Mucosa of descending colon (tissue), 3 donors: ENCODE results near the gene CACNA2D1. TPM values are rescaled to one million over a fixed set of nuclear protein-coding genes. Genes with fewer than 3 reads are reported as not detected.
"Not testable (repeated sequence)": the region's sequence is repeated elsewhere in the genome, so short reads cannot be mapped to it uniquely, and the experiment has no call there.

Source experiments
- ATAC-seq: fragments of 200-7000 bp; cut with Tn5 transposase; one replicate; pipeline ENCODE4 v1.9.1; 2020; ENCODE audit warnings: mild to moderate bottlenecking, moderate library complexity
- DNase-seq, 3 donors: peaks; one replicate each; pipeline ENCODE4 v3.0.0-alpha.2; 2020
- H3K36me3 ChIP-seq: fragments of 200-600 bp; one replicate; pipeline ENCODE4 v1.8.0; 2021; ENCODE audit warnings: low read depth, mild to moderate bottlenecking
- H3K4me1 ChIP-seq: fragments of 200-600 bp; one replicate; pipeline ENCODE4 v1.8.0; 2021; ENCODE audit warnings: low read depth, mild to moderate bottlenecking
- H3K4me3 ChIP-seq: fragments of 200-600 bp; one replicate; pipeline ENCODE4 v1.8.0; 2021; ENCODE audit warnings: mild to moderate bottlenecking
- H3K9me3 ChIP-seq: fragments of 200-600 bp; one replicate; pipeline ENCODE4 v1.8.0; 2021; ENCODE audit warnings: mild to moderate bottlenecking
- CTCF ChIP-seq: fragments of 200-600 bp; IDR thresholded peaks from one replicate; pipeline ENCODE4 v1.8.0; 2022; ENCODE audit warnings: antibody characterized with exemption, mild to moderate bottlenecking
- intact Hi-C, 2 donors: fragments of 100-400 bp; cut with DNase I in 1 of 2; cut with micrococcal nuclease in 1 of 2; formaldehyde crosslinking; loops; one replicate each; pipeline versions ENCODE4 v1.11.0 to v1.11.1; 2022; cut with DNase I, micrococcal nuclease
- total RNA-seq, 3 donors: library from RNA; stranded (reverse); fragmentation: NEBNext Ultra II Directional in 2 of 3; extraction: Animal tissue kit (Norgen Biotek cat#: 25700) in 2 of 3; gene quantifications; one replicate each; pipeline versions ENCODE4 v1.2.1 to v1.2.4, GENCODE V29; 2021 to 2023
- donor health status: DM: no; HTN: no; CAD: no; lungs with moderate emphysema.
- donor health status: DM: no; HTN: no; CAD: no.
- donor health status: DM: no; HTN: yes; CAD: no.

Gene CACNA2D1
- total RNA-seq, 3 donors from 2014 or later, result 3.9 to 44.1 (median 6.9) TPM

GRCh38 chr7:82017334-82017943 lies 426.1 kb downstream of the CACNA2D1 start:
- intact Hi-C loops, result loop anchor here in 1 of 2 donors (10.0 kb wide), 1 partner anchor 523 kb away; no protein-coding TSS in a partner anchor
- Histone ChIP-seq H3K9me3 (no peaks in the 10 kb centered on the region), H3K36me3 (no peaks in the 10 kb centered on the region), H3K4me3 (no peak overlapping the region), H3K4me1 (no peaks in the 10 kb centered on the region)
- no peak for DNase-seq
- peak; percentile 11 for TF ChIP-seq CTCF
- ATAC-seq, result no peak

- DNase-seq, result no peak
- intact Hi-C loops, result loop anchor here in 1 of 2 donors (10.0 kb wide), 1 partner anchor 521 kb away; no protein-coding TSS in a partner anchor
- Histone ChIP-seq H3K36me3 (no peaks in the 10 kb centered on the region), H3K9me3 (no peaks in the 10 kb centered on the region), H3K4me1 (no peaks in the 10 kb centered on the region), H3K4me3 (no peak overlapping the region)
- TF ChIP-seq CTCF, result no peak
- ATAC-seq, result no peak
Measured at GRCh38 chr7:82015751-82016150, 427.8 kb downstream of the CACNA2D1 start.

- H3K9me3 ChIP-seq, ATAC-seq, H3K4me3 ChIP-seq, H3K4me1 ChIP-seq, DNase-seq, H3K36me3 ChIP-seq: not testable (repeated sequence)
- intact Hi-C loops, result loop anchor here in 1 of 2 donors (10.0 kb wide), 1 partner anchor 520 kb away; no protein-coding TSS in a partner anchor
Measured at GRCh38 chr7:82014574-82014973, 429.0 kb downstream of the CACNA2D1 start.

GRCh38 chr7:82012453-82012852 lies 431.1 kb downstream of the CACNA2D1 start:
- no peak for TF ChIP-seq CTCF
- no peaks in the 10 kb centered on the region for H3K9me3 ChIP-seq
- ATAC-seq (no peak), DNase-seq (no peak)
- H3K4me1 ChIP-seq, result no peaks in the 10 kb centered on the region
- H3K4me3 ChIP-seq, result no peak overlapping the region
- H3K36me3 ChIP-seq, result no peaks in the 10 kb centered on the region
- intact Hi-C loops, result loop anchor here in 1 of 2 donors (10.0 kb wide), 1 partner anchor 518 kb away; no protein-coding TSS in a partner anchor

GRCh38 chr7:82010416-82010815 lies 433.2 kb downstream of the CACNA2D1 start:
- no peaks in the 10 kb centered on the region for H3K9me3 ChIP-seq
- TF ChIP-seq CTCF, result no peak
- H3K4me3 ChIP-seq, result no peak overlapping the region
- DNase-seq (no peak), ATAC-seq (no peak)
- intact Hi-C loops, result loop anchor here in 1 of 2 donors (10.0 kb wide), 1 partner anchor 516 kb away; no protein-coding TSS in a partner anchor
- no peaks in the 10 kb centered on the region for H3K36me3 ChIP-seq
- no peaks in the 10 kb centered on the region for H3K4me1 ChIP-seq

GRCh38 chr7:82007315-82007714 lies 436.3 kb downstream of the CACNA2D1 start:
- no peak for TF ChIP-seq CTCF
- intact Hi-C loops, result no loop called here
- Histone ChIP-seq H3K9me3 (no peaks in the 10 kb centered on the region), H3K36me3 (no peaks in the 10 kb centered on the region), H3K4me1 (no peaks in the 10 kb centered on the region), H3K4me3 (no peak overlapping the region)
- ATAC-seq (no peak), DNase-seq (no peak)
